Hepatocyte (in vitro differentiated cells): ENCODE results near the gene CACHD1. TPM values are rescaled to one million over a fixed set of nuclear protein-coding genes. Genes with fewer than 3 reads are reported as not detected.

ENCODE experiments used
- DNase-seq: peaks from one replicate; pipeline ENCODE4 v3.0.0-alpha.2; 2016; ENCODE audit warnings: low spot score
- H2AFZ ChIP-seq: fragments of 200-600 bp; sonication (generic); 2 replicates; pipeline ENCODE4 v1.6.0; 2016; ENCODE audit warnings: antibody characterized with exemption, mild to moderate bottlenecking
- H3K27ac ChIP-seq: fragments of 200-600 bp; sonication (generic); 2 replicates; pipeline ENCODE4 v1.5.1; 2016; ENCODE audit warnings: mild to moderate bottlenecking
- H3K27me3 ChIP-seq: fragments of 200-600 bp; sonication (generic); 2 replicates; pipeline ENCODE4 v1.6.1; 2016
- H3K36me3 ChIP-seq: fragments of 200-600 bp; sonication (generic); replicated peaks from 2 replicates; pipeline ENCODE4 v1.5.1; 2016; ENCODE audit warnings: low read depth; ENCODE audit not compliant: insufficient read depth
- H3K4me1 ChIP-seq: fragments of 200-600 bp; sonication (generic); 2 replicates; pipeline ENCODE4 v1.5.1; 2016; ENCODE audit warnings: mild to moderate bottlenecking, moderate library complexity; ENCODE audit not compliant: insufficient read depth
- H3K4me2 ChIP-seq: fragments of 200-600 bp; sonication (generic); 2 replicates; pipeline ENCODE4 v1.6.0; 2016
- H3K4me3 ChIP-seq: fragments of 200-600 bp; sonication (generic); 2 replicates; pipeline ENCODE4 v1.5.1; 2016; ENCODE audit warnings: mild to moderate bottlenecking
- H3K79me2 ChIP-seq: fragments of 200-600 bp; sonication (generic); 2 replicates; pipeline ENCODE4 v1.6.0; 2017; ENCODE audit warnings: mild to moderate bottlenecking
- H3K9me2 ChIP-seq: fragments of 200-600 bp; sonication (generic); replicated peaks from 2 replicates; pipeline ENCODE4 v1.6.0; 2017; ENCODE audit warnings: mild to moderate bottlenecking; ENCODE audit not compliant: insufficient read depth
- H3K9me3 ChIP-seq: fragments of 200-600 bp; sonication (generic); 2 replicates; pipeline ENCODE4 v1.5.1; 2016; ENCODE audit warnings: low read depth, mild to moderate bottlenecking
- H4K20me1 ChIP-seq: fragments of 200-600 bp; sonication (generic); 2 replicates; pipeline ENCODE4 v1.6.0; 2016; ENCODE audit warnings: mild to moderate bottlenecking; ENCODE audit not compliant: insufficient read depth, poor library complexity, severe bottlenecking
- EZH2 ChIP-seq: fragments of 200-600 bp; sonication (generic); IDR thresholded peaks from 2 replicates; pipeline ENCODE4 v1.6.1; 2016; ENCODE audit warnings: antibody characterized with exemption, mild to moderate bottlenecking, borderline replicate concordance
- EZH2phosphoT487 ChIP-seq: fragments of 200-600 bp; sonication (generic); IDR thresholded peaks from one replicate; pipeline ENCODE4 v1.6.1; 2018; ENCODE audit warnings: antibody characterized with exemption, mild to moderate bottlenecking, low read depth, moderate library complexity; ENCODE audit not compliant: unreplicated experiment, severe bottlenecking
- WGBS: methylation state at CpG from one replicate; pipeline ENCODE4 v1.1.6; 2016; ENCODE audit warnings: low lambda C conversion rate; ENCODE audit errors: missing lambda C conversion rate; 5-methylcytosine and 5-hydroxymethylcytosine counted together
- polyA plus RNA-seq: library from polyadenylated mRNA; unstranded; fragments of >200 nt; fragmentation: Nextera tagmentation; extraction: Ambion mirVana; gene quantifications from 2 replicates; pipeline ENCODE4 v1.2.1, GENCODE V29; 2016
- total RNA-seq: library from RNA; depleted of rRNA; stranded (reverse); fragments of >200 nt; gene quantifications from 2 replicates; pipeline ENCODE4 v1.2.3, GENCODE V29; 2014
- TF ChIP-seq, protein P1 (sequence below): fragments of 200-600 bp; sonication (generic); IDR thresholded peaks from 2 replicates; pipeline ENCODE4 v1.5.1; 2016; ENCODE audit warnings: antibody characterized with exemption, mild to moderate bottlenecking; ENCODE audit not compliant: poor library complexity

CACHD1 gene
- total and polyA plus RNA-seq, 2 experiments from 2014 or later, result 23.8 to 39.7 TPM

DNA sequence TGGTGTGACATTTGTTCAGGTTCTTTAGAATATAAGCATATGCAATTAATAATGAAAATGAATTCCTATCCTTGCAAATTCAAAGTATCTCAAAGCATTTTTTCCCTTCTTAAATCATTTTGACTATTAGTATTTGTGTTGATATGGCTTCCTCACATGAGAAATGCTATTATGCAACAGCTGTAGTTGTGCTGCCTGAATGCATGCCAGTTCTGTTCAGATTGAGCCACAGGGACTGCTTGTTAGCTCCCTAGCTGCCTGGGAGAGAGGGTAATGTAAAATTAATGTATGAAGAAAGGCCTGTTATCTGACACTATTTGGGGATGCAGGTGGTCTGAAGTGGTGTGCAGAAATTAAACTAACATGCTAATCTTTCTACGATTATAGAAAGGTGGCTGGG is 45.5 kb downstream of the CACHD1 start:
- Histone ChIP-seq H3K4me3 (no peak overlapping the region), H3K36me3 (no peaks in the 10 kb centered on the region), H4K20me1 (no peaks in the 10 kb centered on the region), H3K4me2 (peak overlapping the region; percentile 44), H3K27ac (no peak overlapping the region), H2AFZ (no peak overlapping the region), H3K27me3 (no peaks in the 10 kb centered on the region), H3K9me2 (no peaks in the 10 kb centered on the region), H3K79me2 (peaks cover 87% of the 10 kb centered on the region), H3K4me1 (peaks cover 48% of the 10 kb centered on the region), H3K9me3 (no peaks in the 10 kb centered on the region)
- TF ChIP-seq EZH2, result no peak
- TF ChIP-seq, protein P1, sequence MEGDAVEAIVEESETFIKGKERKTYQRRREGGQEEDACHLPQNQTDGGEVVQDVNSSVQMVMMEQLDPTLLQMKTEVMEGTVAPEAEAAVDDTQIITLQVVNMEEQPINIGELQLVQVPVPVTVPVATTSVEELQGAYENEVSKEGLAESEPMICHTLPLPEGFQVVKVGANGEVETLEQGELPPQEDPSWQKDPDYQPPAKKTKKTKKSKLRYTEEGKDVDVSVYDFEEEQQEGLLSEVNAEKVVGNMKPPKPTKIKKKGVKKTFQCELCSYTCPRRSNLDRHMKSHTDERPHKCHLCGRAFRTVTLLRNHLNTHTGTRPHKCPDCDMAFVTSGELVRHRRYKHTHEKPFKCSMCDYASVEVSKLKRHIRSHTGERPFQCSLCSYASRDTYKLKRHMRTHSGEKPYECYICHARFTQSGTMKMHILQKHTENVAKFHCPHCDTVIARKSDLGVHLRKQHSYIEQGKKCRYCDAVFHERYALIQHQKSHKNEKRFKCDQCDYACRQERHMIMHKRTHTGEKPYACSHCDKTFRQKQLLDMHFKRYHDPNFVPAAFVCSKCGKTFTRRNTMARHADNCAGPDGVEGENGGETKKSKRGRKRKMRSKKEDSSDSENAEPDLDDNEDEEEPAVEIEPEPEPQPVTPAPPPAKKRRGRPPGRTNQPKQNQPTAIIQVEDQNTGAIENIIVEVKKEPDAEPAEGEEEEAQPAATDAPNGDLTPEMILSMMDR, result no peak
- no peak for TF ChIP-seq EZH2phosphoT487
- WGBS, result 0% methylated on average over 1 of the region's 1 CpG
- DNase-seq, result peak; percentile 39

DNA sequence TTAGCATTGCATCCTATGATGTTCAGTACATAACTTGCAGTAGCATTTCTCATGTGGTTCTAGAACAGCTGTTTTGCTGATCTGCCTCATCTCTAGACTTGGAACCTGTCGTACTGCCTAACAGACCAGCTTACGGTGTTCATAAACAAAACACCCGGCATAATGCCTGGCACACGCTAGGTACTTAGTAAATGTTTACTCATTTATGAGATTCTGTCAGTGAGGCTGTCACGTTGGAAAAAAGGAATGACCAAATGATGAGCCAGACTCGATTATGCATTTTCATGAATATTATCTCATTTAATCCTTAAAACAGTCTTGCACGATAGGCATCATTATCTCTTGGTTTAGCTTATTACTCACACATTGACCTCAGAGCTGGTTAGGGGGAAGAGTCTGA is 46.4 kb downstream of the CACHD1 start:
- Histone ChIP-seq H3K4me2 (peak overlapping the region; percentile 21), H3K9me2 (no peaks in the 10 kb centered on the region), H3K27me3 (no peaks in the 10 kb centered on the region), H3K79me2 (peaks cover 87% of the 10 kb centered on the region), H3K4me1 (peaks cover 48% of the 10 kb centered on the region), H3K36me3 (no peaks in the 10 kb centered on the region), H3K4me3 (no peak overlapping the region), H4K20me1 (no peaks in the 10 kb centered on the region), H3K9me3 (no peaks in the 10 kb centered on the region), H2AFZ (no peak overlapping the region), H3K27ac (no peak overlapping the region)
- TF ChIP-seq EZH2 (no peak), EZH2phosphoT487 (no peak)
- TF ChIP-seq, protein P1, result no peak
- 50% methylated on average over 7 of the region's 7 CpGs for WGBS
- no peak for DNase-seq

DNA sequence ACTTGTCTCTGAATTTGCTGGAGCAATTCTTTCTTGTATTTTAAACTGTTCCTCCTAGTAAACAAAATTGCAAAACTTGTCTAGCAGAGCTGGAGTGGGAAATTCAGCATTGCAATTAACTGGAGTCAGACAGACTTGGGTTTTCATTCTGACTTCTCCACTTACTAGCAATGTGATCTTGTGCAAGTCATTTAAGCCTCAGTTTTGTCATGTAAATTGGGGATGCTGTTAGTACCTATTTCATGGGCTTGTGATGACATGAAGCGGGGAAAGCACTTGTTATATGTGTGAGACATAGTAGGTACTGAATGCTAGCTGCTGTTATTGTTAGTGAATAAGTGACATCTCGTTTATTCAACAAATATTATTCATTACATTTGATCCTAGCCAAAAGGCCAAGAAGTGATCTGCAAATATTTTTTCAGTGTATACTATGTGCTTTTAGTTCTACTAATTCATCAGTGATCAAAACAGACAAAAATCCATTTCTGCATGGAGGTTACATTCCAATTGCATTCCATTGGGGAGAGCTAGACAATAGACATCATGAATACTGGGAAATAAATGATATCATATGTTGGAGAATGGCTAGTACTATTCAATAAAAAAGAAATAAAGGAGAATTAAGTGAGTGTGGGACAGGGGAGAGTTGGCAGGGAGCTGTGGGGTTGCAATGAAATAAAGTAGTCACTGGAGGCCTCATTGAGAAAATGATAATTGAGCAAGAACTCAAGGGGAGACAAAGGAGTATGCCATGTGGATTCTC is 47.1 kb downstream of the CACHD1 start:
- TF ChIP-seq EZH2phosphoT487 (no peak), EZH2 (no peak)
- TF ChIP-seq, protein P1, result no peak
- peaks cover 87% of the 10 kb centered on the region for H3K79me2 ChIP-seq
- no peak overlapping the region for H2AFZ ChIP-seq
- H3K4me3 ChIP-seq, result no peak overlapping the region
- 91% methylated on average over 2 of the region's 2 CpGs for WGBS
- H3K4me1 ChIP-seq, result peaks cover 48% of the 10 kb centered on the region
- no peaks in the 10 kb centered on the region for H3K9me3 ChIP-seq
- H3K27ac ChIP-seq, result no peak overlapping the region
- no peak overlapping the region for H3K4me2 ChIP-seq
- H3K36me3 ChIP-seq, result no peaks in the 10 kb centered on the region
- no peak for DNase-seq
- no peaks in the 10 kb centered on the region for H3K27me3 ChIP-seq
- no peaks in the 10 kb centered on the region for H3K9me2 ChIP-seq
- H4K20me1 ChIP-seq, result no peaks in the 10 kb centered on the region
